B cell (primary cell): ENCODE data around the gene HELLS. TPM values are rescaled to one million over a fixed set of nuclear protein-coding genes. Genes with fewer than 3 reads are reported as not detected.
A peak's percentile ranks its signal among the peaks of the same experiment; 100 is the strongest.

Source experiments
- ATAC-seq: fragments of 200-7000 bp; cut with Tn5 transposase; one replicate; pipeline ENCODE4 v1.10.0; 2021; ENCODE audit warnings: low read depth, mild to moderate bottlenecking, moderate number of reproducible peaks, moderate library complexity
- CTCF ChIA-PET: fragments of 350-600 bp; sonication (Branson Sonifier 250); formaldehyde crosslinking; loops from one replicate; lab custom pipeline; 2021; ENCODE audit warnings: antibody characterized with exemption, inconsistent platforms; lab: Charles Lee
- POLR2A ChIA-PET: fragments of 350-600 bp; sonication (Branson Sonifier 250); formaldehyde crosslinking; loops from one replicate; lab custom pipeline; 2021; ENCODE audit warnings: antibody characterized with exemption; lab: Charles Lee
- DNase-seq: peaks from one replicate; pipeline ENCODE4 v3.0.0; 2013
- H2AFZ ChIP-seq: 2 replicates; pipeline ENCODE4 v1.6.1; 2012; ENCODE audit warnings: mild to moderate bottlenecking, low read depth, low read length; ENCODE audit not compliant: insufficient read depth, poor library complexity, severe bottlenecking
- H3K27ac ChIP-seq, 2 donors: 1 replicate in 1 of 2; 2 replicates in 1 of 2; pipeline ENCODE4 v1.5.1; 2012 to 2013; ENCODE audit warnings: low read length in 2 of 2, mild to moderate bottlenecking in 2 of 2, moderate library complexity in 1 of 2
- H3K27me3 ChIP-seq, 4 experiments: fragments of 200-600 bp in 1 of 4; sonication (generic) in 1 of 4; replicated peaks in 1 of 4; 1 replicate in 2 of 4; 2 replicates in 2 of 4; pipeline versions ENCODE4 v1.6.1 to v1.7.0; 2013 to 2016; ENCODE audit warnings: low read length in 3 of 4, mild to moderate bottlenecking in 2 of 4, mixed read lengths in 1 of 4, moderate library complexity in 1 of 4; ENCODE audit not compliant: insufficient read depth in 4 of 4, control insufficient read depth in 3 of 4; ENCODE audit errors: control extremely low read depth in 1 of 4
- H3K36me3 ChIP-seq, 2 experiments: replicated peaks in 1 of 2; 1 replicate in 1 of 2; 2 replicates in 1 of 2; pipeline versions ENCODE4 v1.6.1 to v1.7.1; 2013; ENCODE audit warnings: low read length in 1 of 2; ENCODE audit not compliant: insufficient read depth in 2 of 2, control insufficient read depth in 1 of 2; ENCODE audit errors: control extremely low read depth in 1 of 2, extremely low read depth in 1 of 2
- H3K4me1 ChIP-seq, 2 donors: fragments of 200-600 bp in 1 of 2; sonication (generic) in 1 of 2; 1 replicate in 1 of 2; 2 replicates in 1 of 2; pipeline versions ENCODE4 v1.5.1 to v1.6.1; 2013 to 2017; ENCODE audit warnings: low read length in 2 of 2; ENCODE audit not compliant: control insufficient read depth in 2 of 2, insufficient read depth in 2 of 2
- H3K4me2 ChIP-seq: replicated peaks from 2 replicates; pipeline ENCODE3; 2012; ENCODE audit warnings: mild to moderate bottlenecking, low read depth, low read length; ENCODE audit not compliant: poor library complexity, severe bottlenecking
- H3K4me3 ChIP-seq, 5 experiments: fragments of 200-600 bp in 1 of 5; sonication (generic) in 1 of 5; 1 replicate in 3 of 5; 2 replicates in 2 of 5; pipeline versions ENCODE4 v1.5.1 to v1.7.0; 2011 to 2016; ENCODE audit warnings: low read length in 4 of 5, mild to moderate bottlenecking in 4 of 5, low read depth in 2 of 5, control low read depth in 1 of 5, moderate library complexity in 1 of 5; ENCODE audit not compliant: insufficient read depth in 1 of 5; ENCODE audit errors: control extremely low read depth in 1 of 5, extremely low read depth in 1 of 5
- H3K79me2 ChIP-seq: fragments of 200-600 bp; sonication (generic); one replicate; pipeline ENCODE4 v1.6.0; 2016; ENCODE audit warnings: low read length; ENCODE audit not compliant: control insufficient read depth, insufficient read depth
- H3K9ac ChIP-seq: fragments of 200-600 bp; sonication (generic); 2 replicates; pipeline ENCODE4 v1.6.1; 2017; ENCODE audit warnings: mild to moderate bottlenecking, low read length, moderate library complexity
- H3K9me3 ChIP-seq, 3 donors: one replicate each; pipeline versions ENCODE4 v1.6.1 to v1.7.1; 2013; ENCODE audit warnings: low read length in 2 of 3; ENCODE audit not compliant: control insufficient read depth in 2 of 3, insufficient read depth in 1 of 3; ENCODE audit errors: control extremely low read depth in 1 of 3
- H4K20me1 ChIP-seq: 2 replicates; pipeline ENCODE4 v1.6.0; 2012; ENCODE audit warnings: mild to moderate bottlenecking, low read length; ENCODE audit not compliant: insufficient read depth, control insufficient read depth, poor library complexity, severe bottlenecking
- H3K27ac Mint-ChIP-seq: one replicate; pipeline ENCODE4 v1.8.0; 2021; ENCODE audit warnings: mixed read lengths
- H3K27me3 Mint-ChIP-seq: one replicate; pipeline ENCODE4 v1.8.0; 2021; ENCODE audit warnings: mixed read lengths
- H3K4me1 Mint-ChIP-seq: one replicate; pipeline ENCODE4 v1.8.0; 2021; ENCODE audit warnings: mixed read lengths
- H3K4me3 Mint-ChIP-seq: one replicate; pipeline ENCODE4 v1.8.0; 2021; ENCODE audit warnings: mixed read lengths
- H3K9me3 Mint-ChIP-seq: one replicate; pipeline ENCODE4 v1.8.0; 2022; ENCODE audit warnings: mixed read lengths; ENCODE audit not compliant: insufficient read depth
- CTCF ChIP-seq: fragments of 200-600 bp; IDR thresholded peaks from one replicate; pipeline ENCODE4 v1.8.0; 2022; ENCODE audit warnings: antibody characterized with exemption, mild to moderate bottlenecking
- EZH2 ChIP-seq: IDR thresholded peaks from 2 replicates; pipeline ENCODE4 v1.6.1; 2012; ENCODE audit warnings: borderline replicate concordance, low read depth, mild to moderate bottlenecking, moderate library complexity, low read length; ENCODE audit not compliant: insufficient read depth, poor library complexity, severe bottlenecking
- WGBS: methylation state at CpG from one replicate; pipeline ENCODE4 v1.1.5; 2013; ENCODE audit warnings: missing lambda C conversion rate; ENCODE audit not compliant: insufficient coverage; 5-methylcytosine and 5-hydroxymethylcytosine counted together
- intact Hi-C: fragments of 100-400 bp; cut with micrococcal nuclease; formaldehyde crosslinking; loops from one replicate; pipeline ENCODE4 v1.10.0; 2022
- polyA plus RNA-seq: library from polyadenylated mRNA; depleted of rRNA; stranded (reverse); fragments of >200 nt; gene quantifications from 2 replicates; pipeline ENCODE4 v1.2.3, GENCODE V29; 2012
- total RNA-seq, 2 donors: library from RNA; stranded (reverse); fragments of 120-200 nt in 1 of 2; gene quantifications; 1 replicate in 1 of 2; 2 replicates in 1 of 2; pipeline versions ENCODE4 v1.2.3 to v1.2.4, GENCODE V29; 2013 to 2022

Gene HELLS
- total and polyA plus RNA-seq, 2 donors (not counting 1 experiment from before 2014, with no cell fraction given): 6.2 to 27.4 TPM

- peak; percentile 19 for DNase-seq
- no peak for TF ChIP-seq CTCF
- no peak for TF ChIP-seq EZH2
- POLR2A ChIA-PET: no interaction called here
- Histone ChIP-seq H2AFZ (peak overlapping the region; percentile 99), H3K4me2 (peak overlapping the region; percentile 83), H4K20me1 (no peaks in the 10 kb centered on the region), H3K4me1 (peaks cover 14 to 18% of the 10 kb centered on the region in 2 donors), H3K4me3 (peak overlapping the region; percentile 57 to 99 (median 95)), H3K27ac (peak overlapping the region in 1 of 2 donors; percentile 67), H3K79me2 (no peaks in the 10 kb centered on the region), H3K36me3 (no peaks in the 10 kb centered on the region), H3K9me3 (peaks cover 0 to 4% (median 0%) of the 10 kb centered on the region in 3 donors), H3K9ac (peak overlapping the region; percentile 98), H3K27me3 (no peaks in the 10 kb centered on the region)
- intact Hi-C loops: loop anchor here (10.0 kb wide), 1 partner anchor 841 kb away; the partner anchor contains the start of gene FRA10AC1
- Mint-ChIP-seq H3K4me3 (peak overlapping the region; percentile 94), H3K27ac (peak overlapping the region; percentile 86), H3K4me1 (peaks cover 22% of the 10 kb centered on the region), H3K27me3 (no peaks in the 10 kb centered on the region), H3K9me3 (no peaks in the 10 kb centered on the region)
- whole genome bisulfite sequencing: 2% methylated on average over 18 of the region's 25 CpGs
- no peak for ATAC-seq
- CTCF ChIA-PET: no interaction called here
Measured at GRCh38 chr10:94546049-94546900, 687 bp downstream of the HELLS start.

DNA sequence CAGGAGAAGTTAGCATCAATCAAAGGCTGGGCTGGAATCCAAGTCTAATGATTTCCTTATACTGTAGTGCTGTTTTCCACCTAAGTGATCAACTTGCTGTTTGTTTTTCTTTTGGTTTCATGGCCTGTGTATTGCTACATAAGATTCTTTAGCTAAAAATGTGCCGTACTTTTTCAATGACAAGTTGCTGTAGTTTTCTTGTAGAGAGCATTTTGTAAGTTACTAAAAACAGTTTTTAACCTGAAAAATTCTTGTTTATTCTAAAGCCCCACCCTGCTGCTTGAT, 1.3 kb downstream of the HELLS start:
- Histone ChIP-seq H3K36me3 (no peaks in the 10 kb centered on the region), H3K4me2 (peak overlapping the region; percentile 83), H4K20me1 (no peaks in the 10 kb centered on the region), H3K9ac (peak overlapping the region; percentile 98), H2AFZ (peak overlapping the region; percentile 99), H3K27ac (no peak overlapping the region), H3K4me1 (peaks cover 14 to 18% of the 10 kb centered on the region in 2 donors), H3K27me3 (no peaks in the 10 kb centered on the region), H3K4me3 (peak overlapping the region in 1 of 5 experiments; percentile 99), H3K9me3 (peaks cover 0 to 4% (median 0%) of the 10 kb centered on the region in 3 donors), H3K79me2 (no peaks in the 10 kb centered on the region)
- H3K4me1 Mint-ChIP-seq: peaks cover 22% of the 10 kb centered on the region
- ChIA-PET CTCF (no interaction called here), POLR2A (no interaction called here)
- H3K9me3 Mint-ChIP-seq: no peaks in the 10 kb centered on the region
- peak overlapping the region; percentile 94 for H3K4me3 Mint-ChIP-seq
- DNase-seq: no peak
- no peaks in the 10 kb centered on the region for H3K27me3 Mint-ChIP-seq
- intact Hi-C loops: loop anchor here (10.0 kb wide), 1 partner anchor 842 kb away; the partner anchor contains the start of gene FRA10AC1
- no peak for ATAC-seq
- H3K27ac Mint-ChIP-seq: no peak overlapping the region
- TF ChIP-seq EZH2: no peak
- TF ChIP-seq CTCF: no peak
- no CpG with 5 or more reads among the region's 1 CpG for WGBS
